MCF 10A (cell line): ENCODE results near the gene ARHGAP9. TPM values are rescaled to one million over a fixed set of nuclear protein-coding genes. Genes with fewer than 3 reads are reported as not detected.
"Not testable (repeated sequence)": the region's sequence is repeated elsewhere in the genome, so short reads cannot be mapped to it uniquely, and the experiment has no call there.

ENCODE experiments used
- BruUV-seq: library from RNA; stranded (reverse); fragments of 400-500 nt; replicated peaks from 2 replicates; lab custom pipeline; 2021; lab: Mats Ljungman, UMichigan
- CTCF ChIA-PET: fragments of 300-600 bp; sonication (Branson Sonifier 250); formaldehyde crosslinking; extraction: SDS; loops from one replicate; lab custom pipeline; 2021; ENCODE audit warnings: antibody characterized with exemption, inconsistent platforms; lab: Yijun Ruan, JAX
- POLR2A ChIA-PET: fragments of 300-600, 350-650 bp; sonication (Branson Sonifier 250); formaldehyde crosslinking; extraction: SDS; loops from one replicate; lab custom pipeline; 2020; ENCODE audit warnings: antibody characterized with exemption, inconsistent platforms; lab: Yijun Ruan, JAX
- DNase-seq: peaks from one replicate; pipeline ENCODE4 v3.0.0-alpha.2; 2018; ENCODE audit not compliant: unreplicated experiment
- H3K27ac Mint-ChIP-seq: one replicate; pipeline ENCODE4 v1.8.0; 2022; ENCODE audit warnings: mild to moderate bottlenecking, low read depth, mixed read lengths; ENCODE audit not compliant: unreplicated experiment
- H3K27me3 Mint-ChIP-seq: one replicate; pipeline ENCODE4 v1.8.0; 2022; ENCODE audit warnings: mixed read lengths; ENCODE audit not compliant: insufficient read depth, unreplicated experiment
- H3K36me3 Mint-ChIP-seq: one replicate; pipeline ENCODE4 v1.8.0; 2022; ENCODE audit warnings: mild to moderate bottlenecking, moderate library complexity, mixed read lengths; ENCODE audit not compliant: insufficient read depth, unreplicated experiment
- H3K4me1 Mint-ChIP-seq: one replicate; pipeline ENCODE4 v1.8.0; 2022; ENCODE audit warnings: mixed read lengths; ENCODE audit not compliant: insufficient read depth, unreplicated experiment
- H3K4me3 Mint-ChIP-seq: one replicate; pipeline ENCODE4 v1.8.0; 2022; ENCODE audit warnings: mild to moderate bottlenecking, moderate library complexity, mixed read lengths; ENCODE audit not compliant: unreplicated experiment
- H3K9me3 Mint-ChIP-seq: one replicate; pipeline ENCODE4 v1.8.0; 2022; ENCODE audit warnings: mixed read lengths; ENCODE audit not compliant: unreplicated experiment
- CTCF ChIP-seq: fragments of 200-600 bp; IDR thresholded peaks from one replicate; pipeline ENCODE4 v1.8.0; 2022; ENCODE audit warnings: antibody characterized with exemption, mild to moderate bottlenecking; ENCODE audit not compliant: unreplicated experiment
- intact Hi-C: fragments of 100-400 bp; cut with micrococcal nuclease; formaldehyde crosslinking; loops from 2 replicates; pipeline ENCODE4 v1.14.1; 2022
- total RNA-seq: library from RNA; stranded (reverse); gene quantifications from 2 replicates; pipeline ENCODE4 v1.2.3, GENCODE V29; 2022

Gene ARHGAP9
- total RNA-seq, 1 experiment from 2014 or later = 1.1 TPM

GRCh38 chr12:57512665-57513064 is 33.0 kb upstream of the ARHGAP9 start:
- TF ChIP-seq CTCF = no peak
- no TSS peak for BruUV-seq
- Mint-ChIP-seq H3K27ac (no peak overlapping the region), H3K9me3 (no peaks in the 10 kb centered on the region), H3K4me3 (no peak overlapping the region), H3K4me1 (peaks cover 23% of the 10 kb centered on the region), H3K27me3 (no peaks in the 10 kb centered on the region), H3K36me3 (peaks cover 96% of the 10 kb centered on the region)
- intact Hi-C loops = no loop called here
- DNase-seq = no peak
- ChIA-PET CTCF (interaction anchor here (0.7 kb wide), 1 partner anchor 53 kb away, joined by 4 read pairs; the partner anchor contains the start of gene GLI1), POLR2A (no interaction called here)

GRCh38 chr12:57511588-57512325 is 32.1 kb upstream of the ARHGAP9 start:
- intact Hi-C loops = no loop called here
- Mint-ChIP-seq H3K27me3 (no peaks in the 10 kb centered on the region), H3K27ac (no peak overlapping the region), H3K4me1 (peaks cover 14% of the 10 kb centered on the region), H3K9me3 (no peaks in the 10 kb centered on the region), H3K4me3 (no peak overlapping the region), H3K36me3 (peaks cover 88% of the 10 kb centered on the region)
- TF ChIP-seq CTCF = no peak
- BruUV-seq = no TSS peak
- CTCF ChIA-PET = interaction anchor here (0.7 to 1.0 kb wide), 2 partner anchors 49 to 204 kb away, joined by 3 to 4 read pairs; no protein-coding TSS in a partner anchor
- POLR2A ChIA-PET = interaction anchor here (0.7 to 3.0 kb wide), 3 partner anchors 8 to 12 kb away, joined by 4 to 37 read pairs (median 5); partner anchors contain the start of gene DDIT3
- no peak for DNase-seq

- no peak for TF ChIP-seq CTCF
- Mint-ChIP-seq H3K36me3 (peaks cover 88% of the 10 kb centered on the region), H3K9me3 (no peaks in the 10 kb centered on the region), H3K27me3 (no peaks in the 10 kb centered on the region), H3K27ac (no peak overlapping the region), H3K4me1 (peaks cover 12% of the 10 kb centered on the region), H3K4me3 (no peak overlapping the region)
- CTCF ChIA-PET = interaction anchor here (0.7 to 1.0 kb wide), 2 partner anchors 48 to 204 kb away, joined by 3 to 4 read pairs; no protein-coding TSS in a partner anchor
- DNase-seq = no peak
- intact Hi-C loops = no loop called here
- BruUV-seq = no TSS peak
- POLR2A ChIA-PET = interaction anchor here (0.7 to 3.0 kb wide), 3 partner anchors 8 to 12 kb away, joined by 4 to 37 read pairs (median 5); partner anchors contain the start of gene DDIT3
Measured at GRCh38 chr12:57511161-57511560, 31.5 kb upstream of the ARHGAP9 start.

GRCh38 chr12:57507796-57508195 is 28.1 kb upstream of the ARHGAP9 start:
- POLR2A ChIA-PET = not testable (repeated sequence)
- peaks cover 88% of the 10 kb centered on the region for H3K36me3 Mint-ChIP-seq

GRCh38 chr12:57506541-57506940 is 26.9 kb upstream of the ARHGAP9 start:
- DNase-seq, H3K27me3 Mint-ChIP-seq, BruUV-seq, H3K4me3 Mint-ChIP-seq, H3K9me3 Mint-ChIP-seq, intact Hi-C loops, H3K4me1 Mint-ChIP-seq, H3K27ac Mint-ChIP-seq, POLR2A ChIA-PET: not testable (repeated sequence)
- H3K36me3 Mint-ChIP-seq = peaks cover 88% of the 10 kb centered on the region
- CTCF ChIA-PET = interaction anchor here (0.7 to 1.4 kb wide), 4 partner anchors 9 to 127 kb away, joined by 3 to 8 read pairs (median 5); no protein-coding TSS in a partner anchor

More at GRCh38 chr12:57507796-57508195, 28.1 kb upstream of the ARHGAP9 start:
- H3K27me3 Mint-ChIP-seq, H3K4me1 Mint-ChIP-seq, H3K9me3 Mint-ChIP-seq, H3K4me3 Mint-ChIP-seq, H3K27ac Mint-ChIP-seq, CTCF ChIA-PET, BruUV-seq, DNase-seq, intact Hi-C loops: not testable (repeated sequence)

- CTCF ChIA-PET = interaction anchor here (0.6 kb wide), 1 partner anchor 62 kb away, joined by 3 read pairs; no protein-coding TSS in a partner anchor
- BruUV-seq, H3K27ac Mint-ChIP-seq, intact Hi-C loops, H3K9me3 Mint-ChIP-seq, H3K27me3 Mint-ChIP-seq, POLR2A ChIA-PET, H3K4me3 Mint-ChIP-seq, DNase-seq, H3K4me1 Mint-ChIP-seq: not testable (repeated sequence)
- peaks cover 95% of the 10 kb centered on the region for H3K36me3 Mint-ChIP-seq
Measured at GRCh38 chr12:57502311-57502969, 22.8 kb upstream of the ARHGAP9 start.
